HEK293T (cell line): ENCODE results near the gene UCN.

Experiments used
- CTCF ChIA-PET: fragments of 350-600 bp; formaldehyde crosslinking; extraction: SDS; loops from one replicate; lab custom pipeline; 2021; ENCODE audit warnings: antibody characterized with exemption, inconsistent platforms; lab: Yijun Ruan, JAX
- POLR2A ChIA-PET: fragments of 350-600 bp; formaldehyde crosslinking; extraction: SDS; loops from one replicate; lab custom pipeline; 2020; ENCODE audit warnings: antibody characterized with exemption, inconsistent platforms; lab: Yijun Ruan, JAX
- DNase-seq: peaks from one replicate; pipeline ENCODE4 v3.0.0; 2012; ENCODE audit warnings: mixed read lengths; ENCODE audit errors: extremely low spot score
- ARNT ChIP-seq: fragments of 450-650 bp; IDR thresholded peaks from 2 replicates; pipeline ENCODE4 v1.6.1; 2017; ENCODE audit warnings: mild to moderate bottlenecking
- BHLHE40 ChIP-seq: fragments of 450-650 bp; IDR thresholded peaks from 2 replicates; pipeline ENCODE4 v1.6.1; 2016; ENCODE audit warnings: mild to moderate bottlenecking, moderate library complexity, borderline replicate concordance
- CTBP1 ChIP-seq: fragments of 450-650 bp; IDR thresholded peaks from 2 replicates; pipeline ENCODE4 v1.6.1; 2016; ENCODE audit warnings: borderline replicate concordance
- ELF4 ChIP-seq: fragments of 450-650 bp; IDR thresholded peaks from 2 replicates; pipeline ENCODE4 v1.6.1; 2017; ENCODE audit warnings: antibody characterized with exemption
- FOXA1 ChIP-seq: fragments of 450-650 bp; IDR thresholded peaks from 2 replicates; pipeline ENCODE4 v1.6.1; 2016; ENCODE audit warnings: mild to moderate bottlenecking
- FOXK2 ChIP-seq: fragments of 450-650 bp; IDR thresholded peaks from 2 replicates; pipeline ENCODE4 v1.6.1; 2016; ENCODE audit warnings: mild to moderate bottlenecking
- FOXM1 ChIP-seq: fragments of 450-650 bp; IDR thresholded peaks from 2 replicates; pipeline ENCODE4 v1.6.1; 2017; ENCODE audit warnings: mild to moderate bottlenecking, borderline replicate concordance
- HDGF ChIP-seq: fragments of 450-650 bp; IDR thresholded peaks from 2 replicates; pipeline ENCODE4 v1.6.1; 2017; ENCODE audit warnings: antibody characterized with exemption, borderline replicate concordance
- L3MBTL2 ChIP-seq: fragments of 450-650 bp; conservative IDR thresholded peaks from 2 replicates; pipeline ENCODE4 v1.6.1; 2016; ENCODE audit warnings: mild to moderate bottlenecking
- LEF1 ChIP-seq: fragments of 450-650 bp; IDR thresholded peaks from 2 replicates; pipeline ENCODE4 v1.6.1; 2017; ENCODE audit warnings: mild to moderate bottlenecking, borderline replicate concordance
- NFRKB ChIP-seq: fragments of 450-650 bp; IDR thresholded peaks from 2 replicates; pipeline ENCODE4 v1.6.1; 2016; ENCODE audit warnings: mild to moderate bottlenecking, moderate library complexity
- PKNOX1 ChIP-seq: fragments of 450-650 bp; IDR thresholded peaks from 2 replicates; pipeline ENCODE4 v1.6.1; 2016
- SP1 ChIP-seq: fragments of 450-650 bp; IDR thresholded peaks from 2 replicates; pipeline ENCODE4 v1.6.1; 2017
- SUZ12 ChIP-seq: fragments of 450-650 bp; IDR thresholded peaks from 2 replicates; pipeline ENCODE4 v1.6.1; 2016; ENCODE audit warnings: mild to moderate bottlenecking
- TARDBP ChIP-seq: fragments of 450-650 bp; IDR thresholded peaks from 2 replicates; pipeline ENCODE4 v1.6.1; 2016
- ZNF384 ChIP-seq: fragments of 450-650 bp; IDR thresholded peaks from 2 replicates; pipeline ENCODE4 v1.6.1; 2016

Gene UCN

GRCh38 chr2:27264753-27265535 is 43.3 kb downstream of the UCN start:
- ChIA-PET POLR2A (interaction anchor here (0.8 to 2.0 kb wide), 7 partner anchors 9 to 230 kb away, joined by 3 to 8 read pairs (median 4); partner anchors contain the start of gene MPV17), CTCF (interaction anchor here (0.6 to 2.3 kb wide), 12 partner anchors 7 to 1202 kb away, joined by 3 to 14 read pairs (median 5); partner anchors contain the start of genes DNAJC5G and TRIM54)
- DNase-seq = peak; percentile 87
- TF ChIP-seq PKNOX1 (no peak), L3MBTL2 (peak; percentile 95)

GRCh38 chr2:27264253-27264752 is 43.9 kb downstream of the UCN start:
- ChIA-PET POLR2A (interaction anchor here (1.0 to 2.3 kb wide), 8 partner anchors 9 to 193 kb away, joined by 3 to 9 read pairs (median 4); partner anchors contain the start of genes MPV17 and OST4), CTCF (interaction anchor here (0.6 to 2.3 kb wide), 12 partner anchors 8 to 48 kb away, joined by 3 to 14 read pairs (median 5); partner anchors contain the start of genes DNAJC5G and TRIM54)
- TF ChIP-seq ARNT (no peak), SUZ12 (no peak), ZNF384 (no peak), L3MBTL2 (peak; percentile 85), FOXK2 (no peak), SP1 (no peak), HDGF (no peak), TARDBP (no peak), LEF1 (no peak)
- no peak for DNase-seq

- DNase-seq = no peak
- no peak; the same call in 1 of the 2 replicates for TF ChIP-seq L3MBTL2
- TF ChIP-seq SP1 = no peak
- TF ChIP-seq FOXM1 = no peak
- TF ChIP-seq HDGF = no peak
- no peak for TF ChIP-seq TARDBP
- TF ChIP-seq PKNOX1 = no peak
- TF ChIP-seq ZNF384 = no peak
- TF ChIP-seq CTBP1 = no peak
- no peak for TF ChIP-seq FOXK2
- CTCF ChIA-PET = interaction anchor here (0.5 to 2.3 kb wide), 12 partner anchors 8 to 1466 kb away, joined by 3 to 14 read pairs (median 5); partner anchors contain the start of gene DNAJC5G
- POLR2A ChIA-PET = interaction anchor here (1.0 to 2.3 kb wide), 9 partner anchors 9 to 192 kb away, joined by 3 to 9 read pairs (median 4); partner anchors contain the start of genes MPV17 and OST4
Observed at GRCh38 chr2:27263287-27264252, 44.7 kb downstream of the UCN start.

GRCh38 chr2:27262379-27263286 is 45.6 kb downstream of the UCN start, which contains the start of gene SLC30A3:
Gene SLC30A3, minus strand, starts transcription at chr2:27263047. Its CDS starts 141 bp downstream, at chr2:27262906.
- TF ChIP-seq FOXK2 (no peak), ELF4 (no peak), HDGF (no peak), SUZ12 (no peak), LEF1 (no peak), PKNOX1 (no peak), ARNT (no peak), NFRKB (no peak), ZNF384 (no peak), FOXA1 (no peak), CTBP1 (no peak), FOXM1 (no peak), BHLHE40 (no peak), L3MBTL2 (no peak)
- ChIA-PET CTCF (interaction anchor here (0.5 to 1.3 kb wide), 4 partner anchors 11 to 1467 kb away, joined by 3 to 5 read pairs (median 4); no protein-coding TSS in a partner anchor), POLR2A (interaction anchor here (1.1 to 2.3 kb wide), 5 partner anchors 10 to 191 kb away, joined by 3 to 9 read pairs (median 4); partner anchors contain the start of gene OST4)
- peak; percentile 68 for DNase-seq

GRCh38 chr2:27261926-27262298 is 46.3 kb downstream of the UCN start:
- no peak for DNase-seq
- POLR2A ChIA-PET = no interaction called here
- TF ChIP-seq SP1 = no peak
- no peak for TF ChIP-seq HDGF
- no peak for TF ChIP-seq FOXA1
- TF ChIP-seq FOXK2 = no peak
- TF ChIP-seq CTBP1 = no peak
- no peak for TF ChIP-seq ARNT
- no peak for TF ChIP-seq FOXM1
- TF ChIP-seq NFRKB = no peak
- no peak for TF ChIP-seq ELF4
- TF ChIP-seq LEF1 = no peak
- no peak for TF ChIP-seq L3MBTL2
- TF ChIP-seq TARDBP = no peak
- TF ChIP-seq BHLHE40 = no peak
- no peak for TF ChIP-seq PKNOX1
- TF ChIP-seq ZNF384 = no peak
- no peak for TF ChIP-seq SUZ12
- CTCF ChIA-PET = no interaction called here
